D721Med (cell line): ENCODE data around the gene GOLPH3.

Experiments
- DNase-seq: peaks from one replicate; pipeline ENCODE4 v3.0.0; 2011; ENCODE audit warnings: low spot score; ENCODE audit not compliant: insufficient read length
- FAIRE-seq: peaks from 2 replicates; lab custom pipeline; 2011; peaks lifted over from hg19 to GRCh38; lab: Jason Lieb, UNC
- TF ChIP-seq, protein P1 (sequence below): IDR thresholded peaks from 2 replicates; pipeline ENCODE4 v1.5.1; 2012; ENCODE audit warnings: mild to moderate bottlenecking, control low read depth; ENCODE audit not compliant: insufficient read depth; ENCODE audit errors: missing control alignments

Gene GOLPH3

DNA sequence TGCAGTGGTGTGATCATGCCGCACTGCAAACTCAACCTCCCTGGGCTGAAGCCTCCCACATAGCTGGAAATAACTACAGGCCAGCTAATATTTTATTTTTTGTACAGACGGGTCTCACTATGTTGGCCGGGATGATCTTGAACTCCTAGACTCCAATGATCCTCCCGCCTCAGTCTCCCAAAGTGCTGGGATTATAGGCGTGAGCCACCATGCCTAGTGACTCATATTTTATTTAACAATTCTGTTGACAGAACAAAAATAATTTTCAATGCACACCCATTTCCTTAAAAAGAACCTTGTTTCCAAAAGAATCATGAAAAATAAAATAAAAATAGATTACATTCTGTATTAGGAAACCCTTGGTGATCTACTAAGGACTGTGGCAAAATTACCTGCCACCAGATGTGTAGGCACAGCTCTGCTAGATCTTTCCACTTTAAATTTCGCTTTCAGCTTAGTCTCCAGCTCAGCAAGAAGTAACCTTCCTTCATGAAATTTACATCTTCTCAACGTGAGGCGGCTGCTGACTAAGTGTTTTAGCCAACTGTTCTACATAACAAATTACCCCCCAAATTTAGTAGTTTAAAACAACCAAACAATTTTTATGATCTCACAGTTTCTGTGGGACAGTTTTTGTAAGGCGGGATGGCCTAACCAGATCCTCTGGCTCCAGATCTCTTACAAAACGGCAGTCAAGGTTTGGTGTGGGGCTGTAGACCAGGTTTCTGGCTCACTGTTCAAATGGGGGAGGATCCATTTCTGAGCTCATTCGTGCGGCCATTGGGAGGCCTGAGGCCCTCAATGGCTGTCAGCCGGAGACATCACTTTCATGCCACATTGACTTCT lies 32.6 kb upstream of the GOLPH3 start:
- FAIRE-seq (no peak), DNase-seq (no peak)
- TF ChIP-seq, protein P1, sequence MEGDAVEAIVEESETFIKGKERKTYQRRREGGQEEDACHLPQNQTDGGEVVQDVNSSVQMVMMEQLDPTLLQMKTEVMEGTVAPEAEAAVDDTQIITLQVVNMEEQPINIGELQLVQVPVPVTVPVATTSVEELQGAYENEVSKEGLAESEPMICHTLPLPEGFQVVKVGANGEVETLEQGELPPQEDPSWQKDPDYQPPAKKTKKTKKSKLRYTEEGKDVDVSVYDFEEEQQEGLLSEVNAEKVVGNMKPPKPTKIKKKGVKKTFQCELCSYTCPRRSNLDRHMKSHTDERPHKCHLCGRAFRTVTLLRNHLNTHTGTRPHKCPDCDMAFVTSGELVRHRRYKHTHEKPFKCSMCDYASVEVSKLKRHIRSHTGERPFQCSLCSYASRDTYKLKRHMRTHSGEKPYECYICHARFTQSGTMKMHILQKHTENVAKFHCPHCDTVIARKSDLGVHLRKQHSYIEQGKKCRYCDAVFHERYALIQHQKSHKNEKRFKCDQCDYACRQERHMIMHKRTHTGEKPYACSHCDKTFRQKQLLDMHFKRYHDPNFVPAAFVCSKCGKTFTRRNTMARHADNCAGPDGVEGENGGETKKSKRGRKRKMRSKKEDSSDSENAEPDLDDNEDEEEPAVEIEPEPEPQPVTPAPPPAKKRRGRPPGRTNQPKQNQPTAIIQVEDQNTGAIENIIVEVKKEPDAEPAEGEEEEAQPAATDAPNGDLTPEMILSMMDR: no peak

DNA sequence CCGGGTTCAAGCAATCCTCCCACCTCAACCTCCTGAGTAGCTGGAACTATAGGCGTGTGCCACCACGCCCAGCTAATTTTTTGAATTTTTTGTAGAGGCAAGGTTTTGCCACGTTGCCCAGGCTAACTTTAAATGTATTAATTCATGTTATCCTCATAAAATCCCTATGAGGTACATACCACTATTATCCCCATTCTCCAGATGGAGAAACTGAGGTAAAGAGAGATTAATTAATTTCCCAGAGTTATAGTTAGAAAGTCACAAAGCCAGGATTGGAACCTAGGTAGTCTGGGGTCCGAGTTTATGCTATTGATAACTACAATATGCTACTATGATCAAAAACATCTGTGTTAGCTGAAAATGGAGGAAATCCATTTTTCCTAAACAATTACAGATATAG lies 31.9 kb upstream of the GOLPH3 start:
- FAIRE-seq: no peak
- TF ChIP-seq, protein P1: no peak
- DNase-seq: no peak

DNA sequence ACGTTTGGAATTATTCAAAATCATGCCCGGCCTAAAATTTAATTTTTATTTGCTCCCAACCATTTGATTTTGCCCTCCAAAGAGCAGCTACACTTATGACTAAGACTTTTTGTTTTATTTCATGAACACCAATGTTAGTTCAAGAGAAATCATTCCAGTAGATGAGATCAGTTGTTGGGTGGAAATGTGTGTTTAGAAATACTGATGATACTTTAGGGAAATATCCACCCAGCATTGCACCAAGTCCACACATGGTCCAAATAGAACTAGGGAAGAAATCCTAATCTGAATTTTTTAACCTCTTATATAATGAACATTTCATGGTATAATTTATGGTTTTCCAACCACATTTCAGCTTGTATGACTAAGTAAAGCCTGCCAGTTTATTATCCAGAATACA lies 28.3 kb upstream of the GOLPH3 start:
- FAIRE-seq: no peak
- TF ChIP-seq, protein P1: no peak
- DNase-seq: no peak

DNA sequence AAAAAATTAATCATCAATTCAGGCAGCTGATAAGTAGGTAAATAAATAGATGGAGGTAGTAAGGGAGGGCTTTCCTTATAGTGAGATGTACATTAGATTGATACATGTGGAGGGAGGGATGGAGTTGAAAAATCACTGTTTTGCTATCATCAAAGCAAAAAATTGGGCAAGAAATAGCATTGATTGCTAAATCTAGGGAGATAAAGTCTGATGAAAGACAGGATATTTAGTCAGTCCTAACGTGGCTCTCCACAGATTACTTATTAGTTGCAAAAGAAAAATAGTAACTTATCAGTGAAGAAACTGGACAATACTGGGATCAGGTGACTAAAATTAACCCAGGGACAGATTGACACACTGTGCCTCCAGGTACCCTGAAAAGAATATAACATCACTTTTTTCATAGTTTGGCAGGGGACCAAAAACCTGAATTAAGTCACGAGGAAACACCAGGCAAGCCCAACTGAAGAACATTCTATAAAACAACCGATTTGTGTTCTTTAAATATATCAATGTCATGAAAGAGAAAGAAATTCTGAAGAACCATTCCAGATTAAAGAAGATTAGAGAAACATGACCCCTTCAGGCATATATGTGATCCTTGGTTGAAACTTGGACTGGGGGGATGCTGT lies 27.1 kb upstream of the GOLPH3 start:
- DNase-seq (no peak), FAIRE-seq (no peak)
- TF ChIP-seq, protein P1: no peak

DNA sequence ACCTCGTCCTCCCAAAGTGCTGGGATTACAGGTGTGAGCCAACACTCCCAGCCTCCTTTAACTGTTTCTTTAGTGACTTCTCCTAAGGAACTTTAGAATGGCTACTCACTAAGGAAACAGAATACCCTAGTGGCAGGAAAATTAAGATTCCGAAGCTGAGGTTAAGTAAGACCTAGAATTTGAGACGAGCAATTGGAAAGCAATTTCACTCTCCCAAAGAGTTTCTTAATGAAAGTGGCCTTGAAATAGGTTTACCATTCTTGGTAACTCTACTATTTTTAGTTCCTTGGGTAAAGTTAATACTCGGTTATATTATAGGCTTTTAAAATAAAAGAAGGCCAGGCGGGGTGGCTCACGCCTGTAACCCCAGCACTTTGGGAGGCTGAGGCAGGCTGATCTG lies 22.9 kb upstream of the GOLPH3 start:
- FAIRE-seq: no peak
- no peak for DNase-seq
- TF ChIP-seq, protein P1: no peak

DNA sequence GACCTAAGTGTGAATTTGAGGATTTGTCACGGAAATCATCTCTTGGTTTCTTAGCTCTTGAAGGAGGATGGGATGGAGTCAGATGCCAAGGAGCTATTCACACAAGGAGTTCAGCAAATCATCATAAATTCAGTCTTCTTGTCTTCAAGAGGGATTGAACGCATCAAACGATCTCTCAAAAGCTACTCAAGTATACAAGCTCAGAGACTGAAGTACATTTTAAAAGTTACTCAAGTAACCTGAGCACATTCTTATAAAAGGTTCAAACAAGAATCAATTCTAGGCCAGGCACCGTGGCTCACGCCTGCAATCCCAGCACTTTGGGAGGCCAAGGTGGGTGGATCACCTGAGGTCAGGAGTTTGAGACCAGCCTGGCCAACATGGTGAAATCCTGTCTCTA lies 21.1 kb upstream of the GOLPH3 start:
- TF ChIP-seq, protein P1: no peak
- FAIRE-seq: no peak
- DNase-seq: no peak

DNA sequence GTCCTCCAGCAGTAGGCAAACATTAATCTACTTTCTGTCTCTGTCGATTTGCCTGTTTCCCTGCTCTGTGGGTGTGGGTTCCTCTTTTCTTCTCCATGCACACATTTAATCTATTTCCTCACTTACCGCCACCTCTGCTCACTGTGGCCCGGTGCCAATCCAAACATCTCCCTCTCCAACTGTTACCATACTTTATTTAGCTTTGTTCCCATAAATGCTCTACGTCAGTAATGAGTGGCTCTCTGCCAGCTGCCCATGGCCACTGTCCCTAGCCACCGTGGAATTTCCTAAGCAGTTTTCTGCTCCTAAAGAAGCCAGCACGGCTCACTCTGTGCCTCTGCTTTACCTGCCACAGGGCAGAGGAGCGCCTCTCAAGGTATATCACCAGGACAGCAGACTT lies 19.5 kb upstream of the GOLPH3 start:
- DNase-seq (no peak), FAIRE-seq (no peak)
- TF ChIP-seq, protein P1: no peak
